Stimulated activated CD4-positive, alpha-beta T cell treated with anti-CD3 and anti-CD28 coated beads, Interleukin-15, amount 100 ng/mL, for 1 hour (primary cell): ENCODE data around the gene NBPF1.
"Not testable (repeated sequence)": the region's sequence is repeated elsewhere in the genome, so short reads cannot be mapped to it uniquely, and the experiment has no call there.

ENCODE experiments used
- DNase-seq, 2 donors: peaks; one replicate each; pipeline ENCODE4 v3.0.0-alpha.2; 2020; ENCODE audit warnings: low read depth in 1 of 2, low spot score in 1 of 2

Gene NBPF1

DNA sequence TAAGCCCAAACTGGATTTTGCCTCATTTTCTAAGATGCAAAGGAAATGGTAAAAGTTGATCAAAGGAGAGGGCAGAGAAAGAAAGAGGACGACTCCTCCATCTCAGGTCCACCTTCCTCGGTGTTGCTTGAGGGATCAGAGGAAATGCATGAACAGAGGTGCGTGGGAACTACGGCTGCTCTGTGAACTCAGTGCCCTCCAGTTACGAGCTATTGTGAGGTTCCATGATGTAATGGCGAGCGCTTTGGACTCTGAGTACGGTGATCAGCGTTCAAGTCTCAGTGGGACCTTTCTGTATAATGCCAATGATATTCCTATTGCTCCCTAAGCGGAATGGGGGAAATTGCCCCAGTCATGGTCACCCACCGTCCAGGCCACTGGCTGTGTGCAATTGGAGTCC, 60.1 kb downstream of the NBPF1 start:
- DNase-seq: not testable (repeated sequence)

DNA sequence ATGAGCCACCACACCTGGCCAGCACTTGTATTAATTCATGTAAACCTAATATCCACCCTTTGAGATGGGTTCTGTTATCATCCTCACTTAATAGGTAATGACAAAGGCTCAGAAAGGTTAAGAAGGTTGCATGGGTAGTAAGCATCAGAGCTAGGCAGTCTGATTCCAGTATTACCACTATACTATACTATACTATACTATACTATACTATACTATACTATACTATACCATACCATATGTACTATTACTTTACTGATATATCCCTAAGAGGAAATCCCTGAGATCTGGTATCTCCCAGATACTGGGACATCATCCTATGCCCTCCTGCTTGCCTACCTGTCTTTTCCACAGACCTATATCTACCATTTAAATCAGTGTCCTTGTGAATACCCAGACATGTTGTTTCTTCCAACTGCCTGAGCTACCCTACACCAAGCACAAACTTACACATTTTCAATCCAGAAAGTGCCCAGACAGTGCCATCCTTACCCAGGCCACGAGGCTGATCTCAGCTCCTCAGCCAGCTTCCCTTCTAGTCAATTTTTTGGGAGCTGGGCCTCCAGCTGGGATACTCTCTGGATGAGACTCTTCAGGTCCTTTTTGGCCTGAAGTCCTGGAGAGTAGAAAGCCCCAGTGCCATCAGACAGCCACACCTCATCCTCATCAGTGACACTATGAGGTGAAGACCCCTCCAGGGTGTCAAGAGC, 63.0 kb downstream of the NBPF1 start:
- DNase-seq: not testable (repeated sequence)

DNA sequence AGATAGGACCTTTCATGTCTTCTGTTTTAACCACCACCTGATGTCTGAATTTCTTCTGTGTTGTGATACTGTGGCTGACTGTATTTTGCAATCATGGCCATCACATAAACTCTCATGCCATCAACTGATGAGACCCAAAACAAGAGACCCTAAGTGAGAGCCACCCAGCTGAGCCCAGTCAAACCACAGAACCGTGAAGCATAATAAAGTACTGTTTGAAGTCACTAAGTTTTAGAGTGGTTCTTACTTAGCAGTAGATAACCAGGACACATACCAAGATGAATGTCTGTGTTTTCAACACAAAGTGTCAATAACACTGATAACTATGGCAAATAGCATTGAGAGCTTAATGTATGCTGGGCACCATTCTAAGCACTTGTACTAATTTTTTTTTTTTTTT, 63.8 kb downstream of the NBPF1 start:
- not testable (repeated sequence) for DNase-seq

DNA sequence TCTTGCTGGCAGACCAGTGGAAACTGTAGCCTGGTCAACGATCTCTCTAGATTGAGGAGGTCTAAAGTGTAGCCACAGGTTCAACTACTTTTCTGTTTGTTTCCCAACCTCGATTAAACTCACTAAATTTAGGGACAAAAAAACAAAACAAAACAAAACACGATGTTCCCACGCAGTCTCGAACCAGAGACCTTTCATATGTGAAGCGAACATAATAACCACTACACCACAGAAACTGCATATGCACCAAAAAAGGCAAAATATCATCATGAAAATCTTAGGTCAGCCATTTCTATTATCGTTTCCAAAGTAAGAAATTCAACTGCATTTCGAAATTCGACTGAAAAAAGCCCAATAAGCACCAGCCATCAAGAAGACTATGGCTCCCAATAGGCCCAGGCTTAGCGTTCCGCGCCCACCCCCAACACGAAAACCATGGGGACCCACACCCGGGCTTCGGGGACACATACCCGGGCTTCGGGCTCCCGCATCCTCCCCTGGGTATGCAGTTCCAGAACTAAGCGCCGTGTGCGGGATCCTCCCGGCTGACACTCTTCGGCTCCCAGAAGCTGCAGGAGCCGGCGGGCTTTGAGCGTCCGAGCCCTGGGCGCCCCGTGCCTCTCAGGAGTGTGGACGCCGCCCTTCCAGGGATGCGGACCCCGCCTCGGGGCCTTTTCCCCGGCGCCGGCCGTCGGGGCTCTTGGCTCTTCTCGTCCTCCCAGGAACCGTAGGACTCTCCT, 65.7 kb downstream of the NBPF1 start:
- DNase-seq: not testable (repeated sequence)

DNA sequence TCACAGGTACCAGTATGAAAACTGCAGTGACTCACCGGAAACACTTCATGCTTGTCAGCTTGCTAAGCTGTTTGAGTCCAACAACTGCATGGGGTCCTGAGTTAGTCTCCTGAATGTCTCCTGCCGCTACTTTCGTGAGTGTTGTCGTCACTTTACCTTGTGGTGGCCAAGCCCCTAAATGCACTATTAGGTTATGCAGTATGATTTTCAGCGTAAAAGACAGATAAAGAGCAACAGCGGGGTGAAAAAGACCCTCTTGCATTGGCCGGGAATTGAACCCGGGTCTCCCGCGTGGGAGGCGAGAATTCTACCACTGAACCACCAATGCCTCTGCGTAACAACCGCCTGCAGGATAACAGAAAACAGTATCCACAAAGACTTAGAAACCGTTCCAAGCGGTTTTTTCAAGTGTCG, 67.7 kb downstream of the NBPF1 start:
- DNase-seq: not testable (repeated sequence)

DNA sequence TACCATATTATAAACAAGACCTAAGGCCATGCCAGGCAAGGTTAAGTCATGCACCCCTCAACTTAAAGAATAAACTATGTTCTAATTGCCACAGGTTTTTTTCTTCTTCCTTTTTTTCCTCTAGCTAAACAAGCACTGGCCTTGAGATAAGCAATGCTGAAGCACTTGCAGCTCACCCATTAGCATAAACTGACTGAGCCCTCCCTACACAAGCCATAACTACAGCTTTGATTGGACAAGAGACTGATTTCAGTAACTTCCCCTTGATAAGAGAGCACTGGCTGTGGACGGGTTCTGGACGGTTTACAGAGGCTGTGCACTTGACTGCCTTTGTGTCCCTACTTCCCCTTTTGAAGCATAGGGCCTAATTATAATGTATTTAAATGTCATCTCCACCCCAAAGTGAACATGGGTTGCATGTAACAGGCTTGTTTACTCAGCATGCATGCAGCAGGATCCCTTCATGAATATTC, 72.9 kb downstream of the NBPF1 start:
- DNase-seq: not testable (repeated sequence)

DNA sequence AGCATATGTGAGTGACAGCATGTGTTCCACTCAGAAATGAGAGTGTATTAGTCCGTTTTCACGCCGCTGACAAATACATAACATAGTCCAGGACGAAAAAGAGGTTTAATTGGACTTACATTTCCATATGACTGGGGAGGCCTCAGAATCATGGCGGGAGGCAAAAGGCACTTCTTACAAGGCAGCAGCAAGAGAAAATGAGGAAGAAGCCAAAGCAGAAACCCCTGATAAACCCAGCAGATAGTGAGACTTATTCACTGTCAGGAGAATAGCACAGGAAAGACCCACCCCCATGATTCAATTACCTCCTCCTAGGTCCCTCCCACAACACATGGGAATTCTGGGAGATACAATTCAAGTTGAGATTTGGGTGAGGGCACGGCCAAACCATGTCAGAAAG, 75.8 kb downstream of the NBPF1 start:
- not testable (repeated sequence) for DNase-seq

DNA sequence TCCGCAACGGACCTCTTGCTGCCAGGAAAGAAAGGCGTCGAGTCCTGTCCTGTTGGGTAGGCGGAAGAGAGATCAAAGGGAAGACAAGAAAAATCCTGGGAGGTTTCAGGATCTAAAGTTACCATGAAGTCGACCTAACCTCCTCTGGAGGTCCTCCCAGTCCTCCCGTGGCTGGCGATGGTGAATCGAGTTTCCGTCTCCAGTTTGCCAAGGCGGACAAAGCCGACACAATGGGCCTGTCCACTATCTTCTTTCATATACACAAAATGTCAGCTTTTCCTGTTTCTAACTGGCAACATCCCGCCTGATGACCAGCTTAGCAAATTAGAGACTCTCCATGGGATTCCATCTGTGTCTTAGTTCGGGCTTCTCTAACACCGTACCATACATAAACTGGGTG, 76.6 kb downstream of the NBPF1 start:
- not testable (repeated sequence) for DNase-seq

DNA sequence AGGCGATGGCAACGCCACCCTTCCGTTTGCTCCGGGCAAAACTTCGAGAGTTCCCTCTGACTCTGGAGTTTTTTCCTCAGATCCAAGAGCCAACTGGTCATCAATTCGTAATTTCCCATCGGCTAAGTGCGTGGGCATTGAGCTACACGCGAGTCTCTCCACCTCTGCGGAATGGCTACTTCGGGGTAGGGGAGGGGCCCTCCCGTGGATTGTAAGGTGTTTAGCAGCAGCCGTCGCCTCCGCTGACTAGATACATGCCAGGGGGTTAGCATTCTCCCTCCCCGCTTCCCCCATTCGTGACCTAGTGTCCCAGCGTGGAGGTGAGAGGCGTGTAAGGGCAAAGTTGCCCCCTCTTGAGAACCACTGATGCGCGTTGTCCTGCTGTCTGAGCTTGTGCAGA, 77.5 kb downstream of the NBPF1 start:
- DNase-seq: not testable (repeated sequence)

DNA sequence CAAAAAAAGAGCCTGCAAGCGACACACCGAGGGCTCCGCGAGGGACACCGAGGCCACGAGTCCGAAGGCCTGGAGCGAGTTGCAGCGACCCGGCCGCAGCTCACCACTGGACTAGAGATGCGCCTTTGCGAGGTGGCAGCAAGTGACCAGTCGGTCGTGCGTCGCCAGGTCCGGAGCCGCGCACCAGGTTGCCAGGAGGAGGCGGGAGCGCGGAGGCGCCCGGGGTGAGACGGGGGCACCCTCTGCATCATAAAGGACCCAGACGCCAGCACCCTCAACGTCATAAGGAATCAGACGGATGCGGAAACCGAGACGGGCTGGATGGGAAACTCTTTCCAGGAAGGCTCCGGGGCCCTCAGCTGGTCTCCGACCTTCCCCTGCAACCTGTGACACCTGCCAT, 77.9 kb downstream of the NBPF1 start:
- not testable (repeated sequence) for DNase-seq

DNA sequence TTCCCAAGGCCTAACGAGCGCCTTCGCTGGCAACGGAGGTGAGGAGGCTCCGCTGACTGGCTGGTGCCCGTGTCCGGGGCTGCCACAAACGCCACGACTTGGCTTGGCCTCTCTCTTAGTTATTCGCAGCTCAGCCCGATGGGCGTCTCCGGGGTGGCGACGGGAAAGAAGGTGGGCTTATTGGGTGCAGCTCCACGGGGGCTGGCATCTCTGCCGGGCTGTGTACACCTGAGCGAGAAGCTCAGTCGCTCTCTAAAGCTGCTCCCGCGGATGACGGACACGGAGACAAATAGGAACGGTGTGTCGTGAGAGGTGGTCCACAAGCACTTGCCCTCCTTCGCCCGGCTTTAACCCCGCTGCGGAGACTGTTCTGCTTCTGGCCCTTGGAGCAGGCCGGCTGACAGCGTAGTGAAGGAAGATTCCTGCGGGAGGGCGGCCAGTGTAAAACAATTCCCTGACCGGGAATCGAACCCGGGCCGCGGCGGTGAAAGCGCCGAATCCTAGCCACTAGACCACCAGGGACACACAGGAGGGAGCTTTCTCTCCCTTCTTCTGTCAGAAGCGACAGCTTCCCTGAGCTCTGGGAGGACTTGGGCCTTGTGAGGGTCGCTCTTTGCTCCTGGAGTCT, 78.4 kb downstream of the NBPF1 start:
- peak in 1 of 2 donors; percentile 28 for DNase-seq

DNA sequence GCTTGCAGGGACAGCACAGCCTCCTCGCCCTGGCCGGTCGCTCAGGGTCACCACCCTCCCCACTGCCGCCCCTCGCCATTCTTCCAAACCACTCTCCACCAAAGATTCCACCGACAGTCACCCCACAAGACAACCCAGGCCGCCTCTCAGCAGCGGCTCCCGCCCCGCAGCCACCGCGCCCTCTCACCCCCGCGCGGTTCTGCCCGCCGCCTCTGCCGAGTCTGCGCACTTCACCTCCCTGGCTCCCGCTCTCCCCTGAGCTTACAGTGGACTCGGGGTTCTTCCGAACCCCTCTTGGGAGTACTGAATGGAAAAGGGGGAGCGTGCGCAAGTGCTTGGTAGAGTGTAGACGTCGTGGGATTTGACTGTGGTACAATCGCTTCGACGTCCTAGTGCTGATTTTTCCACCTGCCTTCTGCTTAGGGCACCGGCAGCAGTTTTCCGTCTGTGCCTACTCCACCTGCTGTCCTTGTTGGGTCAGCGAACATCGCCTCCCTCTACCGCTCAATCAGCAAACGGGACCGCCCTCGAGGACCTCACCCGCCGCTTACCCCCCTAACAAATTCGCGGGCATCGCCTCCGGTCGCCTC, 79.0 kb downstream of the NBPF1 start:
- not testable (repeated sequence) for DNase-seq

DNA sequence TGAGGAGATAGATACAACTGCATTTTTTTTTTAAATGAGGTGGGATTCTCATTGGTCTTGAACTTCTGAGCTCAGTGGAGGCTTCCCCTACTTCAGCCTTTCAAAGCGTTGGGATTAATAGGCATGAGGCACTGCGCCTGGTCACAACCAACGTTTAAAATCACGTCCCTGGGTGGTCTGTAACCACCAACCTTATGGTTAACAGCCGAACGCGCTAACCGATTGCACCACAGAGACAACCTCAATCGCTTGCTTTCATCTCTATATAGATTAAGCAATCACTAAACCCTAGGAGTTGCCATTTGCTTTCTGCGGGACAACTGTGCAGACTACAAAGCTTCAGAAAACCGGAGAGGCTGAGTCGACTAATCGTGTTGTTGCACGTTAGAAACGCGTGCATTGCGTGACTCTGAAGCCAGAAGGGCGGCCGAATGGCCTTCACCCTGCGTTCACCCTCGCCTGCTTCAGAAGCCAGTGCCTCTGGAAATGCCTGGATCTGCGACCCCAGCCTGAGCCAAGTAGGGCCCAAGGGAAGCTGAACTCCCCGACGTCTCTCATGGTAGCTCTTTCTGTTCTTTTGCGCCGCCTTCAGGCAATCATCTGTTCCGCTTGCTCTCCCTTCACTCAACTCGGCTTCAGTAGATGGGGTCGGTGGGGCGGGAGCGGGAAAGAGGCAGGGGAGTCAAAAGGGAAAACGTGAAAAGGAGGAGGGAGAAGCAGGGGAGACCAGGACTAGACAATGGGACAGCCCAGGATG, 81.0 kb downstream of the NBPF1 start:
- DNase-seq: not testable (repeated sequence)

DNA sequence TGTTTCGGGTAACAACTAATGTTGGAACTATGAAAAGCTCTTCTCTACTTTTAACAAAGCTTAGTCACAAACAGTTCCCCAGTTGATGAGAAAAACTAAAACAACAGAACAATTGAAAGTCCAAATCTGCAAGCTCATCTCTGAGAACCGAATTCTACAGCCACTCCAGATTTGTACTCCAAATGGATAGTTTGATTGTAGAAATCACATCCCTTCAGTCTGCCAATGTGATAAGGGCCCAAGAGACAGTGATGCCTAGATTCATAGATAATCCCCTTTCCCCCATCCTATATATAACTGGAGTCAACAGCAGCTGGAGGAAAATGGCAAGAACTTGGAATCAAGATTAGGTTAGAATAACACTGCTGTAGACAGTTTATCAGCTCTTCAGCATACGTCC, 85.0 kb downstream of the NBPF1 start:
- not testable (repeated sequence) for DNase-seq

DNA sequence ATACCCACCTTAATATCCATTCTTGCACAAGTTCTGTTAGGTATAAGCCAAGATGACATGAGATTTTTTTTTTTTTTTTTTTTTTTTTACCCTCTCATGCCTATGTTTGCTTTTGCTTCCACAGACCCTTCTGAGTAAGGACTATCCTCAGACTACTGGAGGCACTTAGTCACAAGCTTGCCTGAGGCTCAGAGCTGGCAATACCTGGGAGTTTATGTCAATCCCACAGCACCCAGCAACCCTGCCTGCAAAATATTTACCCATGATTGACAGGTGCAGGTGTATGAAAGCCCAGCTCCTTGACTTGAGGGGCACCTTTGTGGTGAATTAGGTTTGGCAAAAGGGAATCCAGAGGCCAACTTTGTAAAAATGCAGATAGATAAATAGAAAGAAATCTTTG, 87.6 kb downstream of the NBPF1 start:
- not testable (repeated sequence) for DNase-seq

DNA sequence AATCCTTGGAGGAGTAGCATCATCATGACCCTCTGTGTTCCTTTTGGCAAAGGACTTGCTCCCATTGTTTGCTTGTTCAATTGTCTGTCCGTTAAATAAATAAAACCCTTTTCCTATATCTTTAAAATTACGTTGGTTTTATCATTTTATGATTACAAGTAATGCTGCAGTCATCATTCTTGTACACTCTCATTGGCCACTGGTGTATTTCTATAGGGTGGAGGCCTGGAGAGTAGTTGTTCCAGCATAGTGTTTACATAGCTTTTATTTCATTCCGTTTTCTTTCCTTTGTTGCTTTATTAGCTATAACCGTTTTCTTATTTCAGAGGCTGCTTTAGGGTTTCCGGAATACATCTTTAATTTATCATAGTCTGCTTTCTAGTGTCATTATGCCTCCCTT, 91.7 kb downstream of the NBPF1 start:
- not testable (repeated sequence) for DNase-seq

DNA sequence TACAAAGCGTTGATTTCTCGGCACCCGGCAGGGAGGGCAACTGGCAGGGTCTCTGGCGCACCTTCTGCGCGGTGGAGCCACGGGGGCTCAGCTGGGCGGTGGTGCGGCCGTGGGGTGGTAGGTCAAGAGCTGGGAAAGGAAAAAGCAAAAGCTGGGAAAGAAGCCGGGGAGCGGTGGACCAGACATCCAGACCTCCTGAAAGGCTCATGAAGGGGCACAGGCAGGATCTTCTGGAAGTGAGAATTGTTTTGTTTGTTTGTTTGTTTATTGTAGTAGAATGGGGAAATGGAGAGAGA, 92.1 kb downstream of the NBPF1 start:
- DNase-seq: no peak

DNA sequence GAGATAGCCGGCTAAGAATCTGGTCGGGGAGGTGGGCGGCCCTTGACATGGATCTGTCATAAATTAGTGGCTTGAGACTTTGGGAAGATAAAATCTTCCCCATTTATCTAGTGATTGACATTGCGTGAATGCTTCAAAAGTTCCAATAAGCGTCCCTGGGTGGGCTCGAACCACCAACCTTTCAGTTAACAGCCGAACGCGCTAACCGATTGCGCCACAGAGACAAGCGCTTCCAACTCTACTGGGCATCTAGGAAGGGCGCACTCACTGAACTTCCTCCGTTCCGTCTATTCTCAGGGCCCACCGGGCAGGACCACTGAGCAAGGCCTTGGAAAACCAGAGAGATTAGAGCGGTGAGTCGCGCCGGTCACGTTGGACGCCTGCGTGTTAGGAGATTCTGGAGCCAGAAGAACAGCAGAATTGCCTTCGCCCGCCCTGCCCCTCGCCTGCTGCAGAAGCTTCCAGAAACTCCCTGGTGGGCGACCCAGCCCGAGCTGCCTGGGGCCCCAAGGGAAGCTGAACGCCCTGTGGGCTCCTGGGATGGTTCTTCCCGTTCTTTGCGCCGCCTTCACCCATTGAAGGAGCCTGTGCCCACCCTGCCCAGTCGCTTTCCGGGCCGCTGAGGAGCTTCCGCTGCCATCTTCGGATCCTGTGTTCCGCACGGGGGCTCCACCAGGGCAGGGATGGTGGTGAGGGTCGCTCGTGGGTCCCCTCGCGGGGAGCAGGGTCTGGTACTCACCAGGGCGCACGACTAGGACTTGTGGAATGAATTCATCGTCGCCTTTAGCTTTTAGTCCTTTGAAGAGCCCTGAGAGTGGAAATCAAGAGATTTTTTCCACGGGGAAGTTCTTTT, 92.7 kb downstream of the NBPF1 start:
- not testable (repeated sequence) for DNase-seq

DNA sequence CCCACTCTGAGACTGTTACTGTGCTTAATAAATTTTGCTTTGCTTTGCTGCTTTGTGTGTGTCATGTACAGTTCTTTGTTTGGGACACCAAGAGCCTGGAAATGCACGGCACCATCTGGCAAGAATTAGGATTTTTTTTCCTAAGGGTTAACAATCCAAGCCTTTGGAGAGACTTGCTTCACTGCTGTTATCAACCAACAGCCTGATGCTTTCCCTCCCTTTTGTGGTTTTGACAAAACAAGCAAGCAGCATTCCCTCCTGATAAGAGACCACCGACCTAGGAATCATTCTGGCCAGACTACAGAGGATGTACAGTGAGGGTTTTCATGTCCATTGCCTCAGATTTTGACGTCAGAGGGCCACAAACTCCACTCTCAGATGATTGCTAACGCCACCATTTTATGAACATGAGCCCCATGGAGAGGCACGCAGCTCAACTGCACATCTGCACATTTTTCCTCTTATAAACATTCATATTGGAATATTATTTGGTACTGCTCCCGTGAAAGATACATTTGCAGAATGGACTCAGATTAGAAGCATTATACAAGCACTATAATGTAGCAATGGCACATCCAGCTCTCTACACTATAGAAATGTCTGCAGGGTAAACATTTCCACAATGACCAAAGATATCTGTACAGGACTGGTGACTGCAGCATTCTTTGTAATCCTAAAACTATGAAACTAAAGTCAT, 94.0 kb downstream of the NBPF1 start:
- DNase-seq: not testable (repeated sequence)

DNA sequence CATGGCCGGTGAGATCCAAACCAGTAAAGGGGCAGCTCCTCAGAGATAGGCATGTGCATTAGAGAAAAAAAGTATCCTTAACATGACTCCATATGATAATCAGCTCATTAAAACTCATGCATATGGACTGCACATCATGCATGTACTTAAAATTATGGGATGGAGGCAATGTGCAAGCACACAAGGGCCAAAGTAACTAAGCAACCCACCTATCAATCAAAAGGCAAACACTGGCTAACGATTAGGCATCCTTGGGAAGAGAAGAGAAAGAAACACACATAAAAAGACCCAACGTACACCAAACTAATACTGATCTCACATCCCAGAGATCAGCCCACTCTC, 94.5 kb downstream of the NBPF1 start:
- DNase-seq: not testable (repeated sequence)
